HUES48 (cell line): ENCODE data around the gene ARAP1.
A peak's percentile ranks its signal among the peaks of the same experiment; 100 is the strongest.

Experiments
- H3K27ac ChIP-seq: one replicate; pipeline ENCODE4 v1.7.0; 2013; ENCODE audit warnings: low read depth, low read length, inconsistent platforms
- H3K27me3 ChIP-seq: 2 replicates; pipeline ENCODE4 v1.6.1; 2013; ENCODE audit warnings: mild to moderate bottlenecking, low read length; ENCODE audit not compliant: control insufficient read depth, insufficient read depth
- H3K36me3 ChIP-seq: 2 replicates; pipeline ENCODE4 v1.6.1; 2013; ENCODE audit warnings: low read length; ENCODE audit not compliant: control insufficient read depth, insufficient read depth
- H3K4me1 ChIP-seq: 2 replicates; pipeline ENCODE4 v1.6.1; 2013; ENCODE audit warnings: mild to moderate bottlenecking, low read length; ENCODE audit not compliant: control insufficient read depth, insufficient read depth
- H3K4me3 ChIP-seq: 2 replicates; pipeline ENCODE4 v1.5.1; 2013; ENCODE audit warnings: mild to moderate bottlenecking, low read depth, low read length
- H3K9ac ChIP-seq: 2 replicates; pipeline ENCODE4 v1.6.1; 2013; ENCODE audit warnings: mild to moderate bottlenecking, low read depth, low read length, moderate library complexity
- H3K9me3 ChIP-seq: 2 replicates; pipeline ENCODE4 v1.6.1; 2013; ENCODE audit warnings: low read length; ENCODE audit not compliant: control insufficient read depth, insufficient read depth

The ARAP1 gene

GRCh38 chr11:72740562-72741428 is 11.4 kb downstream of the ARAP1 start:
- H3K9ac ChIP-seq: peak overlapping the region; percentile 24; the same call in 1 of the 2 replicates
- no peak overlapping the region for H3K4me3 ChIP-seq

DNA sequence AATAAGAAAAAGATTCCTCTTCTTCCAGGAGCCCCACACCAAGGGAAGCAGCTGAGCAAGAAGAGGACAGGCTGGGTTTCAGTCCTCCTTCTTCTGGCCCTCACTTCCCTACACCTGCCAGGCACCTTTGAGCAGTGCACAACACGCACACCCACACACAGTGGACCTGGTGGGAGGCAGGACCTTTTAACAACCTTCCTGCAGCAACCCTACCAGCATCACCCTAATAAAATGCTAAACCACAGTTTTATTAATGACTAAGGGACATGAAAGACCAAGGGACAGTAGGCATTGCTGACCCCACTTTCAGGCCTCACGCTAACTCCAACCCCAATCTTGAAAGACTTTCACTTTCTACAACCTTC is 12.2 kb downstream of the ARAP1 start:
- Histone ChIP-seq H3K4me1 (peaks cover 40% of the 10 kb centered on the region), H3K27me3 (no peaks in the 10 kb centered on the region), H3K36me3 (no peaks in the 10 kb centered on the region), H3K9me3 (no peaks in the 10 kb centered on the region), H3K4me3 (no peak overlapping the region), H3K9ac (no peak overlapping the region), H3K27ac (no peak overlapping the region)

More at GRCh38 chr11:72740562-72741428, 11.4 kb downstream of the ARAP1 start:
- Histone ChIP-seq H3K27me3 (no peaks in the 10 kb centered on the region), H3K27ac (peak overlapping the region; percentile 75), H3K4me1 (peaks cover 35% of the 10 kb centered on the region), H3K9me3 (no peaks in the 10 kb centered on the region), H3K36me3 (no peaks in the 10 kb centered on the region)

DNA sequence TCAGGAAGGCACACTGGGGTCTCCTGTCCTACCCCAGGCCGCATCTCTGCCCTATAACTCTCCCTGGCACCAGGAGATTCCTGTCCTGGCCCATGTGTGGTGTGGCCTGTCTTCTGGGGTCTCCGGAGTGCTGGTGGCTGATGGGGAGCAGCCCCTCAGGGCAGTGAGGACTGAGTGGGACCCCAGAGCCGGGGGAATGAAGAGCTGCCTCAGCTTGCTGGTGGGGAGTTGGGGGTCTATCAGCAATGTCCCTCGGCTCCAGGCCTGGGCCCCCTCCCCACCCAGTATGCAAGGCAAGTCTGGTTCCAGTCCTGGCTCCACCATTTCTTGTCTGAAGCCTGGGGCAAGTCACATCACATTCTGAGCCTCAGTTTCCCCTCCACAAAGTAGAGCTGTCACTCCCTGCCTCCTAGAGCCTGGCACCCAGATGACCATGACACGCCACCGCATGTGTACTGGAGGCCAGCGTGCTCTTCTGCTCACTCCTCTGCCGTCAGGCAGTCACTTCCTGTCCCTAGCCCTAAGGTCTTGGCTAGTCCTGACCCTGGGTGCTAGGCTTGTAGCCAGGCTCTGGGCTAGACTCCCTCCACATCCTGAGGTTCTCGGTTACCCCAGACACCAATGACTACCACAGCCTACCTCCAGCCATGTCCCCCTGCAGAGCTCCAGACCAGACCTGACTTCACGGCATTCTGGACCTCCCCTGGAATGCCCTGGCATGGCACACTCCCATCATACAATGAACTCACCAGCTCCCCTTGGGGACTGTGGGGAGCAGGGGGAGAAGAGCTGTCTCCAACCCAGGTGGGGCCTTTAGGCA is 12.8 kb downstream of the ARAP1 start:
- no peak overlapping the region for H3K27ac ChIP-seq
- no peak overlapping the region for H3K9ac ChIP-seq
- H3K36me3 ChIP-seq: no peaks in the 10 kb centered on the region
- H3K27me3 ChIP-seq: no peaks in the 10 kb centered on the region
- H3K4me1 ChIP-seq: peaks cover 40% of the 10 kb centered on the region
- H3K4me3 ChIP-seq: no peak overlapping the region
- no peaks in the 10 kb centered on the region for H3K9me3 ChIP-seq

DNA sequence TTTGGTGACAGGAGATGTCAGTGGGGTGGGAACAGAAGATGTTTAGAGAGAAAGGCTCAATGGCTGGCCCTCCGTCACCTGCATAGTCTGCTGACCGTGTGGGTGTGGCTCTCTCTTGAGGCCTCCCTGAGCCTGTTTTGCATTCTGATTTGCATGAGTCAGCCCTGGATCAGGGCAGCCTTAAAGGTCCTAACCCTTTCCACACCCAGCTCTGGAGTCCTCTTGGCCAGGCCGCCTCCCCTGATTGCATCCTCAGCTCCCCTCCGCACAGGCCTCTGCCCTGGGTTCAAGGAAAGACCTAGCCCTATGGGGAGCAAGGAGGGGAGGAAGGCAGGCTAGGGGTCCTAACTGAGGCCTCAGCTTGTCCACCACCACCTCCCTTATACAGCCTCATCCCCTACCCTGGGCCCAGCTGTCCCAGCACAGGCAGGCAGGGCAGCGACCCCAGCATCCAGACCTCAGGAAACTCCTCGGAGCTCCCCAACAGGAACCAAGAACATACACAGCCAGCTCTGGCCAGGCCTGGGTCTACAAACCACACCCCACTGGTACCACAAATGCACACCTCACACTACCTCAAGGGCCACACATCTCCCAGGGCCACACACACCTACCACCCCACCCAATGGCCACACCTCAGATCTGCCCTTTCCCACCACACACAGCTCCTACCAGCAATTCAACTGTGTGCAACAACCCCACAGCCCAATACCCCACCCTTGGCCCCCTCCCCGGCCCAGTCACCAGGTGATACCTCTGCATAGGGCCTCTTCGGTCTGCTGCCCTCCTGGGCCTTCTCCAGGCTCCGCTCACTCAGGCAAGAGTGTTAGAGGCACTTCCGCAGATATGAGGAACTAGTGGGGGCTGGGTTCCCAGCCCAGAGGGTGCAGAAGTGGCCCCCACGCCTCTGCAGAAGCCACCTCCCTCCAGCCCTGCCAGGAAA is 13.7 kb downstream of the ARAP1 start:
- Histone ChIP-seq H3K36me3 (no peaks in the 10 kb centered on the region), H3K9me3 (no peaks in the 10 kb centered on the region), H3K9ac (no peak overlapping the region), H3K27me3 (no peaks in the 10 kb centered on the region), H3K4me3 (no peak overlapping the region), H3K27ac (no peak overlapping the region), H3K4me1 (peaks cover 40% of the 10 kb centered on the region)

- Histone ChIP-seq H3K9ac (no peak overlapping the region), H3K36me3 (no peaks in the 10 kb centered on the region), H3K9me3 (no peaks in the 10 kb centered on the region), H3K27me3 (no peaks in the 10 kb centered on the region), H3K27ac (no peak overlapping the region), H3K4me1 (peaks cover 36% of the 10 kb centered on the region), H3K4me3 (no peak overlapping the region)
Observed at GRCh38 chr11:72737336-72737735, 14.9 kb downstream of the ARAP1 start.

- no peak overlapping the region for H3K4me3 ChIP-seq
- peak overlapping the region; percentile 65 for H3K27ac ChIP-seq
- H3K27me3 ChIP-seq: no peaks in the 10 kb centered on the region
- H3K9me3 ChIP-seq: no peaks in the 10 kb centered on the region
- peaks cover 29% of the 10 kb centered on the region for H3K4me1 ChIP-seq
- no peak overlapping the region for H3K9ac ChIP-seq
- H3K36me3 ChIP-seq: no peaks in the 10 kb centered on the region
Observed at GRCh38 chr11:72736452-72737069, 15.6 kb downstream of the ARAP1 start.

- H3K27ac ChIP-seq: peak overlapping the region; percentile 82
- H3K9ac ChIP-seq: no peak overlapping the region
Observed at GRCh38 chr11:72735495-72736027, 16.6 kb downstream of the ARAP1 start.

GRCh38 chr11:72732329-72732728 is 19.9 kb downstream of the ARAP1 start:
- H3K27ac ChIP-seq: no peak overlapping the region
- no peak overlapping the region for H3K4me3 ChIP-seq
- H3K36me3 ChIP-seq: no peaks in the 10 kb centered on the region
- H3K27me3 ChIP-seq: no peaks in the 10 kb centered on the region
- H3K9me3 ChIP-seq: no peaks in the 10 kb centered on the region
- H3K9ac ChIP-seq: no peak overlapping the region
- peaks cover 28% of the 10 kb centered on the region for H3K4me1 ChIP-seq

More at GRCh38 chr11:72735495-72736027, 16.6 kb downstream of the ARAP1 start:
- no peaks in the 10 kb centered on the region for H3K9me3 ChIP-seq
- H3K4me1 ChIP-seq: peaks cover 22% of the 10 kb centered on the region
- no peaks in the 10 kb centered on the region for H3K27me3 ChIP-seq
- H3K4me3 ChIP-seq: no peak overlapping the region
- no peaks in the 10 kb centered on the region for H3K36me3 ChIP-seq

DNA sequence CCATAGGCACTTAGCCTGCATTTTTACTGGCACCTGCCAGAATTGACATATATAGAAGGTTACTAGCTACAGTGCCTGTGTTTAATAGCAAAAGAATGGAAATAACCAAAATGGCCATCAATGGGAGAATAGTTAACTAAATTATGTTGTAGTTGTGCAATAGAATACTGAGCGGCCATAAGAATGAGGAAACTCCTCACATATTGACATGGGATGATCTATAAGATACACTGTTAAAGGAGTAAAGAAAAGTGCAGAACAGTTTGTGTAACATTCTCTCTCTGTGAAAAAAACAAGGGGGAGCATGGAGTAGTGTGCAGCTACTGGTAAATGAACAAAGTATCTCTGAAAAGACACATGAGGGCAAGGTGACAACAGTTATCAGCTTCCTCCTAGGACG is 21.5 kb downstream of the ARAP1 start:
- H3K4me3 ChIP-seq: no peak overlapping the region
- no peak overlapping the region for H3K27ac ChIP-seq
- H3K27me3 ChIP-seq: no peaks in the 10 kb centered on the region
- H3K36me3 ChIP-seq: no peaks in the 10 kb centered on the region
- H3K9ac ChIP-seq: no peak overlapping the region
- peaks cover 14% of the 10 kb centered on the region for H3K4me1 ChIP-seq
- no peaks in the 10 kb centered on the region for H3K9me3 ChIP-seq

GRCh38 chr11:72730243-72730642 is 22.0 kb downstream of the ARAP1 start:
- no peaks in the 10 kb centered on the region for H3K9me3 ChIP-seq
- no peak overlapping the region for H3K9ac ChIP-seq
- no peaks in the 10 kb centered on the region for H3K36me3 ChIP-seq
- no peak overlapping the region for H3K4me3 ChIP-seq
- no peak overlapping the region for H3K27ac ChIP-seq
- peaks cover 11% of the 10 kb centered on the region for H3K4me1 ChIP-seq
- H3K27me3 ChIP-seq: no peaks in the 10 kb centered on the region
